ENCODE results near the gene BIN1.

The BIN1 gene

DNA sequence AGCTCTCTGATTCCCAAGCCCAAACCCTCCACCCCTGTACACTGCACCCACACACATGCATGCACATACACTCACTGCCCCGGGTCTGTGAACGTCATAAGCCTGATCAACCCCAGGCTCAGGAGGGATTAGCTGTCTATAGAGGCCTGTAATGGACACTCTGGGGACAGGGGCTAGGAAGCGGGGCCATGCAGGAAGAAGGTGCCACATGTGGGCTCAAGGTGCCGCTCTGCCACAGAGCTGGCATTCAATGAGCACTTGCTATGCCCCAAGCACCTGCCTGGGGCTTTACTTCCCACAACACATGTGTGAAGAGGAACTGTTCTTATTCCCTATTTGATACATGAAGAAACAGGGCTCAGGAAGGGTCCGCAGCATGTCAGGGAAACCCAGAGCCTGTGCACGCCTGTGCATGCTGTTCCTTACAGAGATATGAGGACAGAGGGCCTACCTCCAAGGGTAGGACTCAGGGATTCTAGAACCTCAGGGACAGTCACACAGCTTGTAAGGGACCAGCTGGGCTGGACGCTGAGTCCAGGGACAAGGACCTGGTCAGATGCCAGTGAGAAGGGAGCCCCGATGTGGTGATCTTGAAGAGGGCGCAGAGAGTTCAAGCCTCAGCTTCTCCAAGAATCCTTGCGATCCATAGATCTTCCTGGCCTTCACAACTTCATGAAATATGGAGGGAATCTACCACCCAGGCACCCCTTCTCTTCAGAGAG lies 5.0 kb downstream of the BIN1 start:
- Histone ChIP-seq H3K9ac (ENCODE audit: low read length) (no peak overlapping the region), H3K27me3 (ENCODE audit: control insufficient read depth, insufficient read depth, low read length) (peaks cover 6% of the 10 kb centered on the region), H3K9me3 (ENCODE audit: control insufficient read depth, low read depth, low read length) (no peaks in the 10 kb centered on the region), H3K36me3 (ENCODE audit: control insufficient read depth, low read depth, low read length) (no peaks in the 10 kb centered on the region), H3K27ac (ENCODE audit: low read length) (no peak overlapping the region), H3K4me3 (ENCODE audit: low read length) (no peak overlapping the region), H3K4me1 (ENCODE audit: control insufficient read depth, low read depth, low read length) (peaks cover 12% of the 10 kb centered on the region)

DNA sequence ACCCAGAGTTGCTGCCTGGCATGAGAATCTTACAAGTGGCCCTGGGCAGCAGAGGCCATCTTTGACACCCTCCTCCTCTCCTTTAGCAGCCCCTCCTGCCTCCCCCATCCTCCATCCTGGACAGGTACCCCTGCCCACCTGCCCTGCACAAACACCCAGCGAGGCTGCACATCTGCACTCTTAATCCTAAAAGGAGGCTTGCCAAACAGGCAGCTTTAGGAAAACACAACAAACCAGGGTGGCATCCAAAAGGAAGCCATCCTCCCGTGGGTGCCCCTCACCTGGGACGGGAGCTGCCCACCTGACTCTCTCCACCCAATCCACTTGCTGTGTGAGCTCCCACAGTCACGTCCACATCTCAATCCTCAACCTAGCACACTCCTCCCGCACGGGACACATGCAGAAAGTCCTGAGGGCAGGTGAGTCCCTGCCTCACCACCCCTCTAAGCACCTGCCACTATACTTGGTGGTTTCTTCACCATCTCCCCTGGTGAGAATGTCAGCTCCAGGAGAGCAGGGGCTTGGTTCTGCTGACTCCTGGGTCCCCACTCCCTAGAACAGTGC lies 5.8 kb downstream of the BIN1 start:
- H3K27me3 ChIP-seq (ENCODE audit: control insufficient read depth, insufficient read depth, low read length), result peaks cover under 1% of the 10 kb centered on the region
- H3K36me3 ChIP-seq (ENCODE audit: control insufficient read depth, low read depth, low read length), result no peaks in the 10 kb centered on the region
- H3K4me3 ChIP-seq (ENCODE audit: low read length), result no peak overlapping the region
- H3K27ac ChIP-seq (ENCODE audit: low read length), result no peak overlapping the region
- peaks cover 12% of the 10 kb centered on the region for H3K4me1 ChIP-seq (ENCODE audit: control insufficient read depth, low read depth, low read length)
- no peaks in the 10 kb centered on the region for H3K9me3 ChIP-seq (ENCODE audit: control insufficient read depth, low read depth, low read length)
- H3K9ac ChIP-seq (ENCODE audit: low read length), result no peak overlapping the region

DNA sequence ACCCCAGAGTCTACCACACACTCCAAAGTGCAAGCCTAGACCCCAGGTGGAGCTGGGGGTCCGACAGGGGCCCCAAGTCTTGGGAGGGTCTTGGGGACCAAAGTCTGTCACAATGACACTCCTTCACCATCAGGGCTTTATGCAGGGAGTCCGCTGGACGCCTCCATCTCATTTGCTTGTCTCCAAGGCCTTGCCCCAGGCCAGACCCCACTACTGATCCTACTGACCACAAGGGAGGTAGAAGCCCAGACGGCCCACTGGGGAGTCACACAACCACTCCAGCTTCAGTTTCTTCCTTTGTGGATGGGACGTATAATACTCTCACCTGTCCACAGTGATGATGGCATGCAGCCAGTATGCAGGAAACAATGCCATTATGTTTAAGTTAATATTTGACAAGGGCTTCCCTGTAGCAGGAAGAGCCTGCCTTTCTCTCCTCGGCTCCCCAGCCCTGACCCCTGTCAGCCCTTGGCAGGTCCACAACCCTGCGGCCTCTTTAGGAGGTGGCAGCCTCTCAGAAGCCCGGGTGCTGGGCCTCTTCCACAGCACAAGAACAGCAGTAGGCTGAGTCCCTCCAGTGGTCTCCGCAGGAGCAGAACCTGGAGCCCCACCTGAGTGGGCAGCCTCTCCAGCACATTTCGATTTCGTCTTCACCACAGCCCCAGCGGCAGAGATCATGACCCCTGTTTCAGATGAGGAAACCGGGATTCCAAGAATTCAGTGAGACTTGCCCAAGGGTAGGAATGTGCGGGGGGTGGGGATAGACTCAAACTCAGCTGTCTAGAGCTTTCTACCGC lies 6.5 kb downstream of the BIN1 start:
- H3K27me3 ChIP-seq (ENCODE audit: control insufficient read depth, insufficient read depth, low read length), result no peaks in the 10 kb centered on the region
- no peak overlapping the region for H3K27ac ChIP-seq (ENCODE audit: low read length)
- H3K4me1 ChIP-seq (ENCODE audit: control insufficient read depth, low read depth, low read length), result peaks cover 12% of the 10 kb centered on the region
- H3K9ac ChIP-seq (ENCODE audit: low read length), result no peak overlapping the region
- H3K9me3 ChIP-seq (ENCODE audit: control insufficient read depth, low read depth, low read length), result no peaks in the 10 kb centered on the region
- no peaks in the 10 kb centered on the region for H3K36me3 ChIP-seq (ENCODE audit: control insufficient read depth, low read depth, low read length)
- no peak overlapping the region for H3K4me3 ChIP-seq (ENCODE audit: low read length)

DNA sequence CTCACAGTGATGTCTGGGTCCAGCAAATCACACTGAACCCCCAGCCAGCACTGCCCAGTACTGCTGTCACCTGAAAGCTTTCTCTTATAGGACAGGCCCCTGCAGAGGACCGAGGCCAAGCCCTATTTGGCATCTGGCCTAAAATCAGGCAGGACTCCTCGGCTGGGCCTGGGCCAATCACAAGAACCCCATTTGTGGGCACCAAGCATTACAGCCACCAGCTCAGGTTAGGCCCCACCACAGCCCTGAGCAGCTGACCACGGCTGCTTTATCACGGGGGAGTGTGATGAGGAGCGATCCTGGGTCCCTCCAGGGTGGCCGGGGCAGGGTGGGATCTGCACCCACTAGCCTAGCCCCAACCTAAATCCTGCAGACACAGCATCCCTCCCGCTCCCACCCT lies 8.2 kb downstream of the BIN1 start:
- H3K9me3 ChIP-seq (ENCODE audit: control insufficient read depth, low read depth, low read length), result no peaks in the 10 kb centered on the region
- H3K4me1 ChIP-seq (ENCODE audit: control insufficient read depth, low read depth, low read length), result peaks cover 11% of the 10 kb centered on the region
- no peak overlapping the region for H3K9ac ChIP-seq (ENCODE audit: low read length)
- H3K4me3 ChIP-seq (ENCODE audit: low read length), result no peak overlapping the region
- H3K27ac ChIP-seq (ENCODE audit: low read length), result no peak overlapping the region
- no peaks in the 10 kb centered on the region for H3K36me3 ChIP-seq (ENCODE audit: control insufficient read depth, low read depth, low read length)
- no peaks in the 10 kb centered on the region for H3K27me3 ChIP-seq (ENCODE audit: control insufficient read depth, insufficient read depth, low read length)

DNA sequence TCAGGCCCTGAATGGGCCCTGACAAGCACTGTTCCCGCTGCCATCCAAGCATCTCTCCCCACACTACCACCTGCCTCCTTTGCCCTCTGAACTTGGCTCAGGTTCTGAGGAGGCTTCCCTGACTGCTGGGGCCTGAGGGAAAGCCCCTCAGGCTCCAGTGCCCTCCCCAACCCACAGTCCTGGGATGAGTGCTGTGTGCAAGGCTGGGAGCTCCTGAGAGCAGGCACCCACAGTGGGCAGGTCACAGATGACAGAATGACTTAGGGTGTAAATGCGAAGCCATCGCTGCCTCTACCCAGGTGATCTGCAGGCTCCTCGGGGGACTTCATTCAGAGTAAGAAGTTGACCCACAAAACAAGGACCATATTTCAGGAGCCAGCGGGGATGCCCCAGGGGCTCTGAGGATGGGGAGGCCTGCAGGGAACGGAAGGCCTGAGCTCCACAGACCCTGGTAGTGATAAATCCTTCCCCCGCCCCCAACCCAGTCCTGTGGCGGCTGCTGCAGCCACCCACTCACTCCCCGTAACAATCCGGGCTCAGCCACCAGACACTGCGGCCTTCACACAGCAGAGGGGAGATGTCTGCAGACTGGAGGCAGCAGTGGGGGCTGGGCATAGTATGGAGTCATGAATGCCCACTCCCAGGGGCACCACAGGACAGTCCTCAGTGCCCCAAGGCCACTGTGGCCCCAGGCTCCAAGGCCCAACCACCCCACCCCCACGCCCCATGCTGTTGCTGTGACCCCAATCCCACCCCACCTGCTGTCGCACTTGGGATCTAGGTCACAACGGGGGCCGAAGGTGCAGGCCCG lies 8.9 kb downstream of the BIN1 start:
- no peak overlapping the region for H3K4me3 ChIP-seq (ENCODE audit: low read length)
- H3K9me3 ChIP-seq (ENCODE audit: control insufficient read depth, low read depth, low read length), result no peaks in the 10 kb centered on the region
- H3K36me3 ChIP-seq (ENCODE audit: control insufficient read depth, low read depth, low read length), result no peaks in the 10 kb centered on the region
- no peaks in the 10 kb centered on the region for H3K27me3 ChIP-seq (ENCODE audit: control insufficient read depth, insufficient read depth, low read length)
- no peak overlapping the region for H3K27ac ChIP-seq (ENCODE audit: low read length)
- peaks cover 11% of the 10 kb centered on the region for H3K4me1 ChIP-seq (ENCODE audit: control insufficient read depth, low read depth, low read length)
- no peak overlapping the region for H3K9ac ChIP-seq (ENCODE audit: low read length)

DNA sequence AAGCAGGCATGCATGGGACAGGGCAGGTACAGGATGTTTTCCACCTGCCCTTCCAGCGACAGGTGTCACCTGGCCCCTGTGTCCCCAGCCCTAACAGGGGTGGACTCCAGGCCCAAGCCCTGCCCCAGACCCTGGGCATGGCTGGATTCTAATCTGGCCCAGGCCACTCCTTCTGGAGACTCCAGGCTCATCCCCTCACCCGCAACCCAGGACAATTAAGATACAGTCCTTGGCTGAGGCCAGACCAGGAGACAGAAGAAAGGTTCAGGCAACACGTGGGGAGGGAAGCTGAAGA lies 9.5 kb downstream of the BIN1 start:
- no peaks in the 10 kb centered on the region for H3K27me3 ChIP-seq (ENCODE audit: control insufficient read depth, insufficient read depth, low read length)
- no peak overlapping the region for H3K4me3 ChIP-seq (ENCODE audit: low read length)
- no peaks in the 10 kb centered on the region for H3K9me3 ChIP-seq (ENCODE audit: control insufficient read depth, low read depth, low read length)
- no peaks in the 10 kb centered on the region for H3K36me3 ChIP-seq (ENCODE audit: control insufficient read depth, low read depth, low read length)
- H3K27ac ChIP-seq (ENCODE audit: low read length), result no peak overlapping the region
- H3K4me1 ChIP-seq (ENCODE audit: control insufficient read depth, low read depth, low read length), result peaks cover 11% of the 10 kb centered on the region
- no peak overlapping the region for H3K9ac ChIP-seq (ENCODE audit: low read length)

DNA sequence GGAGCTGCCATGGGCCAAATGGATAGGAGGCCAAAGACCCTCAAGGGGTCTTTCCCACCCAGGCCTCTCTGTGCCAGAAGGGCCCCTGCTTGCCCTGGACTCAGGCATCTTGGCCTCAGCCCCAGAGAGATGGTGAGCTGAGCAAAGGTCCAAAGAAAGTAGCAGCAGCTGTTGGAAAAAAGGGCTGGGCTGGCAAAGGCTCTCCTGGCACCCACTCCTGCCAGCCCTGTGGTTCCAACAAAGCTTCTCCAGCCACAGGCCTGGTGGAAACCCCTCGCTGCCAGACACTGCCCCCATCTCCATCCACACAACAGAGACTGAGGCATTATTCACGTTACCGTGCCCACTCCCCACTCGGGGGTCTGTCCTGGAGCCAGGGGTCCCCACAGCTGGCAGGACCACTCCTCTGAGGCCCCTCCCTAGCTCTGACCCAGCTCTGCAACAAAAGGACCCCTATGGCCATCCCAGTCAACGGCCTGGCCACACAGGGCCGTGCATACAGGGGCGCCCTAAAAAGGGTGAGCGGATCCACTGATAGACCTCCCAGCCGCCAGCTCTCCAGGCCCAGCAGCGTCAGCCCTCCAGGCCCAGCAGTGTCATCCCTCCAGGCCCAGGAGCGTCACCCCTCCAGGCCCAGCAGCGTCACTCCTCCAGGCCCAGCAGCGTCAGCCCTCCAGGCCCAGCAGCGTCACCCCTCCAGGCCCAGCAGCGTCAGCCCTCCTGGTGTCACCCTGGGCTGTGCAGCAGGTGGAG lies 10.1 kb downstream of the BIN1 start:
- Histone ChIP-seq H3K9ac (ENCODE audit: low read length) (no peak overlapping the region), H3K27ac (ENCODE audit: low read length) (no peak overlapping the region), H3K9me3 (ENCODE audit: control insufficient read depth, low read depth, low read length) (no peaks in the 10 kb centered on the region), H3K4me1 (ENCODE audit: control insufficient read depth, low read depth, low read length) (peaks cover 11% of the 10 kb centered on the region), H3K36me3 (ENCODE audit: control insufficient read depth, low read depth, low read length) (no peaks in the 10 kb centered on the region), H3K4me3 (ENCODE audit: low read length) (no peak overlapping the region), H3K27me3 (ENCODE audit: control insufficient read depth, insufficient read depth, low read length) (no peaks in the 10 kb centered on the region)

DNA sequence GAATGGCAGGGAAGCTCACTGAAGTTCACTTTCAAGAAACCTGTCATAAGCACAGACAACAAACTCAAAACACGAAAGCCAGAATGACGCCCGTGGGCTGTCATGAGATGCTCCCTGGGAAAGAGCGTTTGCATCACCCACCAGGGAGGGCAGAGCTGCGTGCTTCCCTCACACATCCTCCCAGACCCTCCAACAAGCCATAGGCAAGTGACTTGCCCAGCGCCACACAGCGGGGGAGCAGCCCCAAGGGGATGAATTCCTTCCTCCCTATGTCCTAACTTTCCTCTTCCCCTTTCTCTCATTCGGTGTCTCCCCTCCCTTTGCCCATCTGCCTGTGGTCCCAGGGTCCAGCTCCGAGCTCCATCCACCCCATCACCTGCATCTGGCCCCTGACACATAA lies 10.7 kb downstream of the BIN1 start:
- no peak overlapping the region for H3K27ac ChIP-seq (ENCODE audit: low read length)

DNA sequence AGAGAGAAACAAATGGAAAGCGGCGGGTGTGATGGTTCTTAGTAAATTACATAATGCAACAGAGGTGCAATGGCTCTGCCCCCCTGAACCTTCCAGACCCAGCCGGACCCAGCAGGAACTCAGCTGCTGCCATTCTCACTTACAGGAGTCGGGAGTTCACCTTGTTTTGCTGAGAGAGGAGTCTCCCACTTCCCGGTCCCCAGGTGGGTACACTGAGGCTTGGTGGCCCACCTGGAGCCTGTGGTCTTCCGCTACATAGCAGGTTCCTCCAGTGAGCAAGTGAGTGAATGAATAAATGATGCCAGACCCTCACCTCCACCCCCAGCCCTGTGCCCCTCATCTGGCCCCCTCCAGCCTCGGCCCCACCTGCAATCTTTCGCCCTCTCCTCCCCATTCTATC lies 11.2 kb downstream of the BIN1 start:
- H3K4me1 ChIP-seq (ENCODE audit: control insufficient read depth, low read depth, low read length), result peaks cover 11% of the 10 kb centered on the region

More for the DNA sequence above, 10.7 kb downstream of the BIN1 start:
- H3K9me3 ChIP-seq (ENCODE audit: control insufficient read depth, low read depth, low read length), result no peaks in the 10 kb centered on the region
- no peaks in the 10 kb centered on the region for H3K36me3 ChIP-seq (ENCODE audit: control insufficient read depth, low read depth, low read length)
- H3K4me3 ChIP-seq (ENCODE audit: low read length), result no peak overlapping the region
- H3K9ac ChIP-seq (ENCODE audit: low read length), result no peak overlapping the region
- H3K27me3 ChIP-seq (ENCODE audit: control insufficient read depth, insufficient read depth, low read length), result no peaks in the 10 kb centered on the region
- peaks cover 11% of the 10 kb centered on the region for H3K4me1 ChIP-seq (ENCODE audit: control insufficient read depth, low read depth, low read length)

DNA sequence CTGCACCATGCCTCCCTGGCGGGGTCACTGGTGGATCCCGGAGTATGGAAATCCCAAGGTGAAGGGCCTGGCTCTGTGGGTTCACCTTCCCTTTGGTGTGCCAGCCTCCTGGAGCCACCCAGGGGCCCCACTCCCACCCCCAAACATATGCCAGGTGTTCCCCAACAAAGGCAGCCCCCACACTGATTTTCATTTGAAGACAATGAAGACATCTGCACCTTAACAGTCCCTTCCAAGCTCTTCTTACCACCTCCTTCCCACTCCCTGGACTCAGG lies 11.7 kb downstream of the BIN1 start:
- Histone ChIP-seq H3K27me3 (ENCODE audit: control insufficient read depth, insufficient read depth, low read length) (no peaks in the 10 kb centered on the region), H3K9me3 (ENCODE audit: control insufficient read depth, low read depth, low read length) (no peaks in the 10 kb centered on the region), H3K4me3 (ENCODE audit: low read length) (no peak overlapping the region), H3K9ac (ENCODE audit: low read length) (no peak overlapping the region), H3K36me3 (ENCODE audit: control insufficient read depth, low read depth, low read length) (no peaks in the 10 kb centered on the region), H3K4me1 (ENCODE audit: control insufficient read depth, low read depth, low read length) (peaks cover 11% of the 10 kb centered on the region), H3K27ac (ENCODE audit: low read length) (no peak overlapping the region)

More for the DNA sequence above, 11.2 kb downstream of the BIN1 start:
- Histone ChIP-seq H3K9me3 (ENCODE audit: control insufficient read depth, low read depth, low read length) (no peaks in the 10 kb centered on the region), H3K36me3 (ENCODE audit: control insufficient read depth, low read depth, low read length) (no peaks in the 10 kb centered on the region), H3K4me3 (ENCODE audit: low read length) (no peak overlapping the region), H3K9ac (ENCODE audit: low read length) (no peak overlapping the region), H3K27ac (ENCODE audit: low read length) (no peak overlapping the region), H3K27me3 (ENCODE audit: control insufficient read depth, insufficient read depth, low read length) (no peaks in the 10 kb centered on the region)

Data from iPS-18a (cell line).